NCI-H146 treated with DMSO at 0.1 percent for 48 hours (cell line): Measurements from ENCODE around the gene HLA-DMA.

ENCODE experiments used
- DNase-seq: peaks from one replicate; lab custom pipeline; 2025; ENCODE audit not compliant: unreplicated experiment; lab: John Stamatoyannopoulos, UW

The HLA-DMA gene

GRCh38 chr6:32933661-32934085, 19.2 kb downstream of the HLA-DMA start:
- DNase-seq = peak; percentile 24

GRCh38 chr6:32932132-32932868, 20.6 kb downstream of the HLA-DMA start:
- DNase-seq = no peak

DNA sequence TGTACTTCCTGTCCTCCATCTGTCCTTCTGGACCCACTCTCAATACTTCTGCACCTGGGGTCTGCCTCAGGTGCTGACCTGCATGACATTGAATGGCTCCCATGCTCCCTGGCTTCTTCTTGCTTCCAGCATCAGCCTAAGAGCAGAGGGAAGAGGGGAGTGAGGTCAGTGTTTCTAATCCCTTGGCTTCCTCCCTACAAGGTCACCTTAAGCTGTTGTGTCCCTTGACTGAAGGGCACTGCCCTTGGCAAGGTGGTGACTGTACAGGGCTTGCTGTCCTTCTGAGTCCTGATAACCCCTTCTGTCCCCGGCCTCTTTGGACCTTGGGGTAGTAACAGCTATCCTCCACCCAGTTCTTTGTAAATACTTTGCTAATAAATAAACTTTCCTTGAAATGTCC, 21.7 kb downstream of the HLA-DMA start:
- DNase-seq = no peak

DNA sequence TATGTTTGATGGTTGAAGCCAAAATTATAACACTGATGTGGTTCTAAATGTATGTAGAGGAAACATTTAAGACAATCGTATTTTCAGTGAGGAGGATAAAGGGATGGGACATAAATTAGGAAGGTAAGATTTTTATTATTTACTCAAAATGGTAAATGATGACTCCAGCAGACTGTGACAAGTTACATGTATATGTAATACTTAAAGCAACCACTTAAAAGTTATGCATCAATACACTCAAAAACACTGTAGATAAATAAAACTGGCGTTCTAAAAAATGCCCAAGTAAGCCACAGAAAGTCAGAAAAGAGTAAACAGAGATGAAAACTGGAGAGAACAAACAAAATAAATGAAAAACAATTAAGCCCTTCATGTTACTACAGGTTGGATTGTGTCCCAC, 30.8 kb downstream of the HLA-DMA start:
- DNase-seq = no peak

DNA sequence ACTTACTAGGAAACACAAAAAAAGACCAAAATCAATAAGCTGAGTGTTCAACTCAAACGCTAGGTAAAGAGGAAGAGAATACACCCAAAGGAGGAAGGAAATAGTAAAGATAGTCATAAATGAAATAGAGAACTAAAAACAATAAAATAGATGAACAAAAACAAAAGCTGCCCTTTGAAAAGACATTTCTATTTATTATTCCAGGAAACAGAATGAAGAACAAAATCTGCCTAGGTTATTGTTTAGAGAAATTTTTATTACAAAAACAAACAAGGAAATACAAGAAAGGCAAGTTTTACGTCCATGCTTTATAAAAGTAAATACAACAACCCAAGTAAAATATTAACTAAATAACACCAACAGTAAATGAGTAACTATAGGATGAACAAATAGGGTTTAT, 32.2 kb downstream of the HLA-DMA start:
- DNase-seq = no peak

DNA sequence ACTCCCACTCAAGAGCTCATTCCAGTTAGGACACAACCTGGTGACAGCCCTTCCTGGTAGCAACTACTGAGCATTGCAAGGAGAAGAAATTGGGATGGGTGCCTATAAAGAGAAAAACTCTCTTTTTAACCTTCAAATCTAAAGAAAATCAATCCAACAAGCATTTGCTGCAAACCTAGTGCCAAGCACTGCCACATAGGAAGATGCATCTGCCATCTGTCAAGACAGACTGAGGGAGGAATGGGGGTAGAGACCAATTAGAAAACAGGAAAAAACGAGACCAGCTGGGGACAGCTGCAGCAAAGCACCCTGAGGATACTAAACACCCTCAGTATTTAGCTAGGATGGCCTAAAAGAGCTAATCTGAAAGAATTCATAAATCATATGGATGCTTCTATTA, 39.9 kb downstream of the HLA-DMA start:
- DNase-seq = no peak

DNA sequence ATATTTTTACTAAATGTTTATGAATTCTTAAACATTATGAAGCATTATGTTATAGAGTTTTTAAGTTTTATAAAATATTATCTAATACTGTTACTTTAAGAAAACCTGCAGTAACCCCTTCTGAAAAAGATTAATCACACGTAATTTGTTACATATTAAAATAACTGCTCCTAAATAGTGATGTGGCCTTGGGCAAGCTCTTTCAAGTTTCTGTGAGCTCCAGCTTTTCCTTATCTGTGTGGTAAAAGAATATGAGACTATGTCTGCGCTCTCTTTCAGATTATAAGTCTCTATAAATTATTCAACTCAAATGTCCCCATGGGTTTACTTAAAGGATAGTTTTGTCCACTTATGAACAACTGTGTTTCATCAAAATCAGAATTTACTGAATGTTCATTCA, 44.0 kb downstream of the HLA-DMA start:
- DNase-seq = no peak

DNA sequence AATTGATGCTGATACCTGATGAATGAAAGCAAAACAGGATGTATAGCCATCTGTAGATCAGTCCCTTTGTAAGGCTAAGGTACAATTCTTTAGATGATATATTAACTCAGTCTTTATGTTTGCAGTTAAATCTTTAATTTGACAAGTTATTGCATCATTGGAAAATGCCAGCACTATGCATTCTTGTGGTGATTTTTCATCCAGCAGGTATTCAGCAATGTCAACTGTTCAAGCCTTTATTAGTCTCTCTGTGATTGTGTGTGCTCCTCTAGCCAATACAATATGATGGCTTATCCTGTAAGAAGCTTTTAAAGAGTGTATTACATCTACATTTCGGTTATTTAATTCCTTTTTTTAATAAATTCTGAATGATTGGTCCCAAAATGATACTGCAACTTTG, 46.4 kb downstream of the HLA-DMA start:
- no peak for DNase-seq

GRCh38 chr6:32905078-32905477, 47.8 kb downstream of the HLA-DMA start:
- DNase-seq = no peak

DNA sequence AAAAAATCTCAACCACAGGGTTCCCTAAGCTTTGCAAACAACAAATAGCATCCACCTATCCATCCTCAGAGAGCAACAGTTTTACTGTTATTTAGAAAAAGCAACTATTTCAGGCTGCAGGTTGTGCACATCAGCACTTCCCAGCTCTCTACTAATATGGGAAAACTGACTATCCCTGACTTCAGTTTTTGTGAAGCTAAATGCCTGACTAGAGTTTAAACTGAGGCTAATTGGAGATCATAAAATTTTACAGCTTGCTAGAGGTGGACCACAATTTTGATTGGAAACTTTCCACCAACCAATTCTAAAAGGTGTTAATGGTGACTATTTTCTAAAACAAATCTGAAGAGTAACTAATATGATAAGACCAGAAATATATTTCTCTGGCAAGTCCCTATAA, 48.9 kb downstream of the HLA-DMA start:
- no peak for DNase-seq
